GM23248 (cell line): Measurements from ENCODE around the gene PRKCA. TPM values are rescaled to one million over a fixed set of nuclear protein-coding genes. Genes with fewer than 3 reads are reported as not detected.

ENCODE experiments used
- DNase-seq: peaks from one replicate; pipeline ENCODE4 v3.0.0-alpha.2; 2015
- H2AFZ ChIP-seq: fragments of 200-600 bp; sonication (generic); 2 replicates; pipeline ENCODE4 v1.6.1; 2016; ENCODE audit warnings: antibody characterized with exemption
- H3F3A ChIP-seq: fragments of 200-600 bp; sonication (generic); 2 replicates; pipeline ENCODE4 v1.6.1; 2016; ENCODE audit warnings: mild to moderate bottlenecking, antibody characterized with exemption, mixed run types; ENCODE audit not compliant: insufficient read depth
- H3K27ac ChIP-seq: fragments of 200-600 bp; sonication (generic); 2 replicates; pipeline ENCODE4 v1.5.1; 2016; ENCODE audit warnings: mild to moderate bottlenecking
- H3K27me3 ChIP-seq: fragments of 200-600 bp; sonication (generic); replicated peaks from 2 replicates; pipeline ENCODE4 v1.6.1; 2016; ENCODE audit warnings: mild to moderate bottlenecking; ENCODE audit not compliant: insufficient read depth
- H3K36me3 ChIP-seq: fragments of 200-600 bp; sonication (generic); 2 replicates; pipeline ENCODE4 v1.6.1; 2016; ENCODE audit warnings: low read depth, mild to moderate bottlenecking
- H3K4me1 ChIP-seq: fragments of 200-600 bp; sonication (generic); 2 replicates; pipeline ENCODE4 v1.6.1; 2016; ENCODE audit warnings: mild to moderate bottlenecking; ENCODE audit not compliant: insufficient read depth
- H3K4me2 ChIP-seq: fragments of 200-600 bp; sonication (generic); one replicate; pipeline ENCODE4 v1.6.1; 2016; ENCODE audit warnings: mild to moderate bottlenecking; ENCODE audit not compliant: unreplicated experiment
- H3K4me3 ChIP-seq: fragments of 200-600 bp; sonication (generic); 2 replicates; pipeline ENCODE4 v1.5.1; 2016; ENCODE audit warnings: mild to moderate bottlenecking
- H3K79me2 ChIP-seq: fragments of 200-600 bp; sonication (generic); 2 replicates; pipeline ENCODE4 v1.6.1; 2016; ENCODE audit warnings: mild to moderate bottlenecking; ENCODE audit not compliant: insufficient read depth
- H3K9ac ChIP-seq: fragments of 200-600 bp; sonication (generic); 2 replicates; pipeline ENCODE4 v1.6.1; 2016; ENCODE audit warnings: mild to moderate bottlenecking
- H3K9me2 ChIP-seq: fragments of 200-600 bp; sonication (generic); 2 replicates; pipeline ENCODE4 v1.6.1; 2016; ENCODE audit warnings: mixed run types, mild to moderate bottlenecking, moderate library complexity; ENCODE audit not compliant: insufficient read depth
- H3K9me3 ChIP-seq: fragments of 200-600 bp; sonication (generic); one replicate; pipeline ENCODE4 v1.6.1; 2017; ENCODE audit warnings: low read depth
- H4K20me1 ChIP-seq: fragments of 200-600 bp; sonication (generic); 2 replicates; pipeline ENCODE4 v1.6.0; 2016; ENCODE audit not compliant: insufficient read depth
- EZH2 ChIP-seq: fragments of 200-600 bp; sonication (generic); IDR thresholded peaks from 2 replicates; pipeline ENCODE4 v1.6.1; 2018; ENCODE audit warnings: antibody characterized with exemption, mild to moderate bottlenecking; ENCODE audit not compliant: insufficient read depth, poor library complexity, severe bottlenecking
- EZH2phosphoT487 ChIP-seq: fragments of 200-600 bp; sonication (generic); IDR thresholded peaks from 2 replicates; pipeline ENCODE4 v1.6.1; 2018; ENCODE audit warnings: antibody characterized with exemption, moderate library complexity, mild to moderate bottlenecking, low read depth; ENCODE audit not compliant: insufficient read depth
- WGBS, 2 experiments: methylation state at CpG; one replicate each; pipeline ENCODE4 v1.1.6; 2015 to 2017; ENCODE audit warnings: low lambda C conversion rate in 2 of 2, low coverage in 1 of 2; ENCODE audit errors: missing lambda C conversion rate in 2 of 2; 5-methylcytosine and 5-hydroxymethylcytosine counted together
- in situ Hi-C: fragments of 300-500 bp; cut with MboI; formaldehyde crosslinking; loops from 2 replicates; pipeline ENCODE4 v1.15.0; 2020
- polyA plus RNA-seq: library from polyadenylated mRNA; unstranded; fragments of >200 nt; fragmentation: Nextera tagmentation; extraction: Ambion mirVana; gene quantifications from 2 replicates; pipeline ENCODE4 v1.2.1, GENCODE V29; 2016
- total RNA-seq: library from RNA; depleted of rRNA; stranded (reverse); fragments of >200 nt; shearing (Covaris generic); gene quantifications from 2 replicates; pipeline ENCODE4 v1.2.3, GENCODE V29; 2014

The PRKCA gene
- total and polyA plus RNA-seq, 2 experiments from 2014 or later = 17.3 to 28.5 TPM

DNA sequence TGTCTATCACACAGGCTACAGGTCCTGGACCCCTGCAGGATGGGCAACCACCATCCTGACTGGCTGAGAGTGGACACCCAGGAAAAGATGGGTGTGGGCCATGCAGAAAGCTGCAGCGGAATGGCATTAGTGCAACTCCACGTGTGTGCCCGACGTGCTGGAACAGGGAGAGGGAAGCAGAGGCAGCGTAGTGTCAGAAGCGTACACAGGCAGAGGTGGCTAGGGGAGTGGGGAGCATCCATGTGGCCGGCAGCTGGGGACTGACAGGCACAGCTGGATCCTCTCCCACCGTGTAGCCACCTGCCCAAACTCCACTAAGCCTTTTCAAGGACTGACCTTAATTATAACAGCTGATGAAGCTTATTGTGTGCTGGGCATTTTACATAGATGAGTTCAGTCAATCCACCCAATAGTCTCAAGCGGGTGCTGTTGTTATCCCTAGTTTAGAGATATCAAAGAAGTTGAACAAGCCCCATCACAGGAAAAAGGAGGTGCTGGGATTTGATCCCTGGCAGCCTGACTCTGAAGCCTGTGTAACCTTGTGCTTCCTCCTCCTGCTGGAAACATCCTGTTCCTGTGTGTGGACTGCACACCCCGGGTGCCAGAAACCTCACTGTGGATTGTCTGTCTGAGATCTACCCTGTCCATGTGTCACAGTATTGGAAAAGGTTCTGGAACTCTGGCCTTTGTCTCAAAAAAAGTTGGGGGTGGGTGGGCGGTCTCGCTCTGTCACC, 114.0 kb downstream of the PRKCA start:
- Histone ChIP-seq H3K79me2 (peaks cover 95% of the 10 kb centered on the region), H3K9ac (no peak overlapping the region), H3K9me2 (no peaks in the 10 kb centered on the region), H3K4me3 (no peak overlapping the region), H3K4me2 (no peak overlapping the region), H3F3A (peaks cover 9% of the 10 kb centered on the region), H2AFZ (no peak overlapping the region), H3K36me3 (no peaks in the 10 kb centered on the region), H3K27ac (no peak overlapping the region), H3K27me3 (no peaks in the 10 kb centered on the region), H4K20me1 (no peaks in the 10 kb centered on the region), H3K9me3 (no peaks in the 10 kb centered on the region), H3K4me1 (peaks cover 13% of the 10 kb centered on the region; the same call in 1 of the 2 replicates)
- TF ChIP-seq EZH2phosphoT487 (no peak), EZH2 (no peak)
- no peak for DNase-seq
- in situ Hi-C loops = no loop called here
- 74 to 77% methylated on average over 12 of the region's 12 CpGs for WGBS, 2 experiments

DNA sequence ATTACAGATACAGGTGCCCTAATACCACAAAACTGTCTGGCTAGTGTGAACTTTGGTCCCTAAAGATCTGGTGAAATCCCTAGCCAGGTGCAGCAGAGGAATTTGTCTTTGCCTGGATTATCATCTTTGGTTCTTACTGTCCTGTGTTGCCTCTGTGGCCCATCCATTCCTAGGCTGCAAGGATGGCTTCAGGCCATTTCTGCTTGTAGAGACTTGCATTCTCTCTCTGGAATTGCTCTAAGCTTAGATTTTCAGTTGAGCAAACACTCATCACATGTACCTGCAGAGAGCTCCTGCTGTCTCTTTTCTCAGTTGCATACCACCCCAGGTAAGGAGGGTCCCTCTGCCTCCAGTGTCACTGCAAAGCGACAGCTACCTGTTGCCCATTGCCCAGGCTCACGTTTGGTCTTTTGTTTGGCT, 114.9 kb downstream of the PRKCA start:
- WGBS, 2 experiments = 94 to 95% methylated on average over 2 of the region's 2 CpGs
- no peak overlapping the region for H2AFZ ChIP-seq
- H3K79me2 ChIP-seq = peaks cover 92% of the 10 kb centered on the region
- no peak overlapping the region for H3K4me2 ChIP-seq
- H3F3A ChIP-seq = peaks cover 18% of the 10 kb centered on the region
- DNase-seq = no peak
- H3K9me3 ChIP-seq = no peaks in the 10 kb centered on the region
- no peaks in the 10 kb centered on the region for H4K20me1 ChIP-seq
- TF ChIP-seq EZH2 (no peak), EZH2phosphoT487 (no peak)
- no peaks in the 10 kb centered on the region for H3K9me2 ChIP-seq
- H3K4me1 ChIP-seq = peaks cover 22% of the 10 kb centered on the region
- H3K9ac ChIP-seq = no peak overlapping the region
- H3K27me3 ChIP-seq = no peaks in the 10 kb centered on the region
- H3K36me3 ChIP-seq = no peaks in the 10 kb centered on the region
- no peak overlapping the region for H3K4me3 ChIP-seq
- in situ Hi-C loops = no loop called here
- no peak overlapping the region for H3K27ac ChIP-seq

DNA sequence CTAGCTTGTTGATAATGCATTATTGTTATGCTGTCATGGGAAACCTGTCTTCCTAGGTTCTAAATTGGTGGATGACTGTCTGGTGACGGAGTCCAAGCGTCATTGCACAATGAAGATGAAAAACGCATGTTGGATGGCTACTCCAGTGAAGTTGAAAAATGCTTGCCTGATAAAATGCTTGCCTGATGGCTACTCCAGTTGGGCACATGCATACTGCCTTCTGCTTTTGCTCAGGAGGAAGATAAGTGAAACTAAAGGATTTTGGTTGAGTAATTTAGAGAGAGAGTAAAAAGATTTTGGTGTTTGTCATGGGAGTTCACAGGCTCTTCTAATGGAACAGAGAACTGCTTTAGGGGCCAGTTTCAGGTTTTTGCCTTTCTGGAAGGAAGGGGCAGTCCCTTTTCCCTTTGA, 118.6 kb downstream of the PRKCA start:
- no peak for TF ChIP-seq EZH2phosphoT487
- TF ChIP-seq EZH2 = no peak
- Histone ChIP-seq H3K9ac (peak overlapping the region; percentile 61), H3K27me3 (no peaks in the 10 kb centered on the region), H3K4me1 (peaks cover 50% of the 10 kb centered on the region), H3K36me3 (no peaks in the 10 kb centered on the region), H2AFZ (no peak overlapping the region), H3K27ac (peak overlapping the region; percentile 89), H3K9me2 (no peaks in the 10 kb centered on the region), H3K4me2 (peak overlapping the region; percentile 15), H3K4me3 (0 out of 2 replicates have a peak overlapping the region, but pooled peaks have one; percentile 4), H4K20me1 (no peaks in the 10 kb centered on the region), H3F3A (peaks cover 55% of the 10 kb centered on the region), H3K79me2 (peaks cover 92% of the 10 kb centered on the region), H3K9me3 (no peaks in the 10 kb centered on the region)
- DNase-seq = peak; percentile 91
- 5 to 13% methylated on average over 3 of the region's 3 CpGs for WGBS, 2 experiments
- in situ Hi-C loops = no loop called here

DNA sequence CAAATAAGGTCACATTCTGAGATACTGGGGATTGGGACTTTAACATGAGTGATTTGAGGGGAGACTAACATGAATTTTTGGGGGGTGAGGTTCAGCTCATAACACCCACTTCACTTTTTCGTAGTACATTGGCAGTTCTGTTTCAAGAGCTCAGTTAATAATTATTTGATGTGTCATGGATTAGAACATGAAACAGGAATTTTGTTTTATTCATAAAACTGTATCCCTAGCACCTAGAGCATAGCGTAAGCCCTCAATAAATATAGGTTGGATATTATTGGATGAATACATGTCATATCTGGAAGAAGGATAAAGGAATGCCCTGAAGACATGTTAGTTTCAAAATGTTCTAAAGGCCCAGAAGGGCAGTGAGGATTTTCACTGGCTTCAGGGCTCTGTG, 119.8 kb downstream of the PRKCA start:
- H3K27ac ChIP-seq = peak overlapping the region; percentile 89
- peaks cover 92% of the 10 kb centered on the region for H3K79me2 ChIP-seq
- H3K4me2 ChIP-seq = peak overlapping the region; percentile 31
- peak; percentile 69 for DNase-seq
- H3K9me2 ChIP-seq = no peaks in the 10 kb centered on the region
- H4K20me1 ChIP-seq = no peaks in the 10 kb centered on the region
- peak overlapping the region; percentile 61 for H3K9ac ChIP-seq
- H3K4me3 ChIP-seq = no peak overlapping the region
- in situ Hi-C loops = no loop called here
- H3K27me3 ChIP-seq = no peaks in the 10 kb centered on the region
- TF ChIP-seq EZH2 = no peak
- TF ChIP-seq EZH2phosphoT487 = no peak
- peaks cover 55% of the 10 kb centered on the region for H3F3A ChIP-seq
- H3K9me3 ChIP-seq = no peaks in the 10 kb centered on the region
- H3K4me1 ChIP-seq = peaks cover 50% of the 10 kb centered on the region
- WGBS, 2 experiments = 23 to 31% methylated on average over 2 of the region's 2 CpGs
- H2AFZ ChIP-seq = no peak overlapping the region
- no peaks in the 10 kb centered on the region for H3K36me3 ChIP-seq
